H9 (cell line): ENCODE data around the gene ZNF79. TPM values are rescaled to one million over a fixed set of nuclear protein-coding genes. Genes with fewer than 3 reads are reported as not detected.

Experiments
- DNase-seq: peaks from one replicate; pipeline ENCODE4 v3.0.0-alpha.2; 2017
- H2AFZ ChIP-seq: one replicate; pipeline ENCODE4 v1.6.1; 2013; ENCODE audit warnings: mild to moderate bottlenecking, low read length, control low read depth, moderate library complexity
- H2AK5ac ChIP-seq: 2 replicates; pipeline ENCODE4 v1.6.1; 2013; ENCODE audit warnings: low read length, control low read depth, mixed read lengths; ENCODE audit not compliant: insufficient read length
- H2BK120ac ChIP-seq: one replicate; pipeline ENCODE4 v1.6.1; 2013; ENCODE audit warnings: low read depth, mild to moderate bottlenecking, low read length, control low read depth, inconsistent platforms; ENCODE audit not compliant: poor library complexity, severe bottlenecking
- H2BK12ac ChIP-seq: 2 replicates; pipeline ENCODE4 v1.6.1; 2013; ENCODE audit warnings: low read length, control low read depth, mixed read lengths, low read depth; ENCODE audit not compliant: insufficient read length
- H2BK15ac ChIP-seq: 2 replicates; pipeline ENCODE4 v1.6.1; 2013; ENCODE audit warnings: low read depth, low read length, control low read depth
- H2BK20ac ChIP-seq: one replicate; pipeline ENCODE4 v1.6.1; 2013; ENCODE audit warnings: low read depth, mild to moderate bottlenecking, low read length, control low read depth, inconsistent platforms; ENCODE audit not compliant: poor library complexity, severe bottlenecking
- H2BK5ac ChIP-seq: 2 replicates; pipeline ENCODE4 v1.6.1; 2013; ENCODE audit warnings: low read length, control low read depth, mixed read lengths; ENCODE audit not compliant: insufficient read length
- H3K14ac ChIP-seq: 2 replicates; pipeline ENCODE4 v1.6.1; 2013; ENCODE audit warnings: low read length, control low read depth; ENCODE audit not compliant: insufficient read depth
- H3K18ac ChIP-seq: 2 replicates; pipeline ENCODE4 v1.6.1; 2013; ENCODE audit warnings: low read depth, mild to moderate bottlenecking, mixed read lengths, low read length, control low read depth; ENCODE audit not compliant: insufficient read length
- H3K23ac ChIP-seq: 2 replicates; pipeline ENCODE4 v1.6.1; 2013; ENCODE audit warnings: low read length, control low read depth, mixed read lengths, low read depth; ENCODE audit not compliant: insufficient read length
- H3K23me2 ChIP-seq: 2 replicates; pipeline ENCODE4 v1.6.1; 2013; ENCODE audit warnings: low read depth, mild to moderate bottlenecking, mixed read lengths, low read length, control low read depth; ENCODE audit not compliant: insufficient read length, poor library complexity, severe bottlenecking
- H3K27ac ChIP-seq: 2 replicates; pipeline ENCODE4 v1.5.1; 2013; ENCODE audit warnings: low read length, control low read depth, mixed read lengths, low read depth; ENCODE audit not compliant: insufficient read length
- H3K27me3 ChIP-seq: 2 replicates; pipeline ENCODE4 v1.6.1; 2013; ENCODE audit warnings: low read length, control low read depth, inconsistent platforms; ENCODE audit not compliant: insufficient read depth
- H3K4ac ChIP-seq: 2 replicates; pipeline ENCODE4 v1.6.1; 2013; ENCODE audit warnings: low read depth, mild to moderate bottlenecking, control low read depth, inconsistent platforms, low read length, moderate library complexity
- H3K4me1 ChIP-seq: 2 replicates; pipeline ENCODE4 v1.6.1; 2013; ENCODE audit warnings: low read length, control low read depth, inconsistent platforms; ENCODE audit not compliant: insufficient read depth
- H3K4me2 ChIP-seq: 2 replicates; pipeline ENCODE4 v1.6.1; 2013; ENCODE audit warnings: low read length, control low read depth, mixed read lengths; ENCODE audit not compliant: insufficient read length, insufficient read depth
- H3K56ac ChIP-seq: 2 replicates; pipeline ENCODE4 v1.6.1; 2013; ENCODE audit warnings: low read depth, mild to moderate bottlenecking, mixed read lengths, low read length, control low read depth; ENCODE audit not compliant: insufficient read length
- H3K79me1 ChIP-seq: 2 replicates; pipeline ENCODE4 v1.6.1; 2013; ENCODE audit warnings: low read depth, mild to moderate bottlenecking, moderate library complexity, low read length, control low read depth, inconsistent platforms; ENCODE audit not compliant: insufficient read depth, poor library complexity, severe bottlenecking
- H3K79me2 ChIP-seq: 2 replicates; pipeline ENCODE4 v1.6.1; 2013; ENCODE audit warnings: low read length, control low read depth, inconsistent platforms; ENCODE audit not compliant: insufficient read depth
- H3K9ac ChIP-seq: 2 replicates; pipeline ENCODE4 v1.6.1; 2013; ENCODE audit warnings: low read length, control low read depth, mixed read lengths; ENCODE audit not compliant: insufficient read length; ENCODE audit errors: extremely low read depth
- H3K9me3 ChIP-seq: one replicate; pipeline ENCODE4 v1.6.1; 2013; ENCODE audit warnings: low read depth, low read length, inconsistent platforms; ENCODE audit not compliant: control insufficient read depth
- H3T11ph ChIP-seq: one replicate; pipeline ENCODE4 v1.6.1; 2013; ENCODE audit warnings: mild to moderate bottlenecking, low read length, control low read depth, inconsistent platforms
- H4K20me1 ChIP-seq: one replicate; pipeline ENCODE4 v1.6.1; 2013; ENCODE audit not compliant: control insufficient read depth, insufficient read length, insufficient read depth
- H4K5ac ChIP-seq: 2 replicates; pipeline ENCODE4 v1.6.1; 2013; ENCODE audit warnings: low read depth, mild to moderate bottlenecking, mixed read lengths, low read length, control low read depth; ENCODE audit not compliant: insufficient read length
- H4K8ac ChIP-seq: replicated peaks from 2 replicates; pipeline ENCODE4 v1.6.1; 2013; ENCODE audit warnings: low read length, control low read depth, mixed read lengths, low read depth; ENCODE audit not compliant: insufficient read length
- H4K91ac ChIP-seq: 2 replicates; pipeline ENCODE4 v1.6.1; 2013; ENCODE audit warnings: low read depth, mild to moderate bottlenecking, moderate library complexity, mixed read lengths, low read length, control low read depth; ENCODE audit not compliant: insufficient read length
- H3K27ac Mint-ChIP-seq, 3 experiments: 2 replicates in 2 of 3; 3 replicates in 1 of 3; pipeline ENCODE4 v1.8.0; 2020 to 2021; ENCODE audit warnings: mixed read lengths in 3 of 3, mild to moderate bottlenecking in 1 of 3, moderate library complexity in 1 of 3
- H3K27me3 Mint-ChIP-seq: 2 replicates; pipeline ENCODE4 v1.8.0; 2021; ENCODE audit warnings: low read depth, mild to moderate bottlenecking, moderate library complexity, mixed read lengths
- H3K36me3 Mint-ChIP-seq, 3 experiments: 2 replicates in 2 of 3; 3 replicates in 1 of 3; pipeline ENCODE4 v1.8.0; 2020 to 2021; ENCODE audit warnings: low read depth in 3 of 3, mixed read lengths in 3 of 3; ENCODE audit not compliant: insufficient read depth in 1 of 3
- H3K4me1 Mint-ChIP-seq, 2 experiments: 2 replicates each; pipeline ENCODE4 v1.8.0; 2020; ENCODE audit warnings: mixed read lengths in 2 of 2
- H3K4me3 Mint-ChIP-seq, 2 experiments: 2 replicates in 1 of 2; 3 replicates in 1 of 2; pipeline ENCODE4 v1.8.0; 2020 to 2021; ENCODE audit warnings: mild to moderate bottlenecking in 2 of 2, mixed read lengths in 2 of 2, moderate library complexity in 1 of 2
- H3K9me3 Mint-ChIP-seq, 2 experiments: 2 replicates in 1 of 2; 3 replicates in 1 of 2; pipeline ENCODE4 v1.8.0; 2020; ENCODE audit warnings: mild to moderate bottlenecking in 2 of 2, mixed read lengths in 2 of 2, moderate library complexity in 1 of 2
- CTCF ChIP-seq: fragments of 200-600 bp; sonication (generic); conservative IDR thresholded peaks from 3 replicates; pipeline ENCODE4 v1.8.0; 2021; ENCODE audit warnings: antibody characterized with exemption, mild to moderate bottlenecking
- WGBS: extraction: QIAGEN DNeasy Blood & Tissue Kit; methylation state at CpG from one replicate; pipeline ENCODE4 v1.1.7; 2013; ENCODE audit warnings: missing lambda C conversion rate, low lambda C conversion rate, mixed read lengths; ENCODE audit not compliant: insufficient read length; ENCODE audit errors: extremely low coverage; 5-methylcytosine and 5-hydroxymethylcytosine counted together
- total RNA-seq: library from RNA; stranded (reverse); gene quantifications from 2 replicates; pipeline ENCODE4 v1.2.1, GENCODE V29; 2021

The ZNF79 gene
- total RNA-seq, 1 experiment from 2014 or later = 11.5 TPM

- DNase-seq = no peak
- Histone ChIP-seq H3K4me2 (no peak overlapping the region), H2AFZ (no peak overlapping the region), H2BK120ac (no peak overlapping the region), H3K14ac (no peak overlapping the region), H2AK5ac (no peak overlapping the region), H3K23ac (no peak overlapping the region), H3K79me1 (no peaks in the 10 kb centered on the region), H2BK15ac (no peak overlapping the region), H4K20me1 (no peaks in the 10 kb centered on the region), H3K9ac (no peak overlapping the region), H2BK5ac (no peak overlapping the region), H2BK12ac (no peak overlapping the region), H4K91ac (no peak overlapping the region), H3K23me2 (no peaks in the 10 kb centered on the region), H3K4ac (no peak overlapping the region), H3K4me1 (no peaks in the 10 kb centered on the region; the same call in 1 of the 2 replicates), H3K79me2 (no peaks in the 10 kb centered on the region), H3T11ph (no peak overlapping the region), H4K5ac (no peak overlapping the region), H3K56ac (no peak overlapping the region), H2BK20ac (no peak overlapping the region), H3K27ac (no peak overlapping the region), H3K9me3 (no peaks in the 10 kb centered on the region), H3K27me3 (0 out of 2 replicates have a peak, but pooled peaks cover 2% of the 10 kb centered on the region), H4K8ac (no peak overlapping the region), H3K18ac (no peak overlapping the region)
- Mint-ChIP-seq H3K4me1 (peaks cover 15 to 27% of the 10 kb centered on the region in 2 experiments), H3K4me3 (no peak overlapping the region), H3K27me3 (peaks cover 14% of the 10 kb centered on the region; the same call in 1 of the 2 replicates), H3K27ac (no peak overlapping the region; a peak in 2 of 7 replicates), H3K36me3 (no peaks in the 10 kb centered on the region), H3K9me3 (no peaks in the 10 kb centered on the region)
- TF ChIP-seq CTCF = no peak
- no CpG with 5 or more reads among the region's 10 CpGs for WGBS
Observed at GRCh38 chr9:127388037-127388855, 35.9 kb upstream of the ZNF79 start.
